GM12892 (cell line): Measurements from ENCODE around the gene SEC16A.

Source experiments
- POLR2A ChIP-seq: IDR thresholded peaks from 2 replicates; pipeline ENCODE4 v1.6.1; 2011; ENCODE audit warnings: low read depth, low read length, control low read depth
- POLR2AphosphoS5 ChIP-seq: IDR thresholded peaks from 2 replicates; pipeline ENCODE4 v1.6.1; 2011; ENCODE audit warnings: low read depth, low read length, control low read depth
- TAF1 ChIP-seq: IDR thresholded peaks from 2 replicates; pipeline ENCODE4 v1.6.1; 2011; ENCODE audit warnings: low read depth, mild to moderate bottlenecking, control low read depth, low read length, borderline replicate concordance

DNA sequence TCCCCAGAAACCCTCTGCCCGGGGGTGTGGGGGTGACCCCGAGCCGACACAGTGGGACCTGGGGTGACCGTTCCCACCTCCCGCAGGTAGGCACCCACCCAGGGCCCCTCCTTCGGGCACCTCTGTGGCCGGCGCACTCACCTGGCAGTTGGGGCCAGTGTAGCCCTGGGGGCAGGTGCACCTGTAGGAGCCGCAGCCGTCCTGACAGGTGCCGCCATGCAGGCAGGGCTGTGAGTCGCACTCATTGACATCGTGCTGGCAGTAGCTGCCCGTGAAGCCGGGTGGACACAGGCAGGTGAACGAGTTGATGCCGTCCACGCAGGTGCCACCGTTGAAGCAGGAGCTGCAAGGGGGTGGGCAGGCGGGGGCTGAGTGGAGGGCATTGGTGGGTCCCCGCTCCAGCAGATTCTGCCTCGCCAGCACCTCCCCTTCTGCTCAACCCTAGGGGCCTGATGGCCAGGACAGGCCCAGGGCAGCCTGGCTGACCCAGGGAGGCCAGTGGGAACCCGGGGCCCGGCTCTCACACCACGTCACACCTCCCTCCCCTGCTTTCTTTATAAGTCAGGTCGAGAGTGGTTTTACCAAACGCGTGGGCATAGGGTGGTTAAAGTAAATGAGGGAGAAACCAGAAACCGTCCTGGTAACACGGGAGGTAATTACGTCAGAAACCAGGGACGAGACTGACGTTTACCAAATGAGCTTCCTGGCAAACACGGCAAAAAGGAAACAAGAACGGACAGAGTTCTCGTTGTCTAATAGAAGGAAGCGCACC lies 26.1 kb upstream of the SEC16A start:
- no peak for TF ChIP-seq POLR2AphosphoS5
- TF ChIP-seq POLR2A = no peak
- TF ChIP-seq TAF1 = no peak
